Sigmoid colon (tissue), 4 donors: ENCODE data around the gene LSM14A.

Source experiments
- CTCF ChIP-seq, 4 experiments: fragments of 450-650 bp in 3 of 4; fragments of 200-600 bp in 1 of 4; IDR thresholded peaks; one replicate each; pipeline ENCODE4 v1.5.1; 2016 to 2019; ENCODE audit warnings: antibody characterized with exemption in 4 of 4, mild to moderate bottlenecking in 3 of 4, moderate library complexity in 2 of 4
- EP300 ChIP-seq, 4 donors: sonication (generic); formaldehyde crosslinking; IDR thresholded peaks; one replicate each; pipeline ENCODE4 v1.6.1; 2017; ENCODE audit warnings: antibody characterized with exemption in 4 of 4
- POLR2A ChIP-seq, 2 donors: fragments of 450-650 bp; IDR thresholded peaks; one replicate each; pipeline ENCODE4 v1.6.1; 2016; ENCODE audit warnings: antibody characterized with exemption in 2 of 2, mild to moderate bottlenecking in 2 of 2, moderate library complexity in 2 of 2
- POLR2AphosphoS5 ChIP-seq, 4 donors: sonication (generic); formaldehyde crosslinking; IDR thresholded peaks; one replicate each; pipeline ENCODE4 v1.6.1; 2017; ENCODE audit warnings: antibody characterized with exemption in 4 of 4

- TF ChIP-seq CTCF (IDR thresholded peaks at IDR 0.05) (no peak), POLR2A (IDR thresholded peaks at IDR 0.05) (no peak), EP300 (IDR thresholded peaks at IDR 0.05) (no peak), POLR2AphosphoS5 (IDR thresholded peaks at IDR 0.05) (no peak)
These were observed 8.4 kb downstream of the LSM14A start for GRCh38 chr19:34180709-34181108.
